ENCODE measurements around the gene COPS7A.
A peak's percentile ranks its signal among the peaks of the same experiment; 100 is the strongest.

DNA sequence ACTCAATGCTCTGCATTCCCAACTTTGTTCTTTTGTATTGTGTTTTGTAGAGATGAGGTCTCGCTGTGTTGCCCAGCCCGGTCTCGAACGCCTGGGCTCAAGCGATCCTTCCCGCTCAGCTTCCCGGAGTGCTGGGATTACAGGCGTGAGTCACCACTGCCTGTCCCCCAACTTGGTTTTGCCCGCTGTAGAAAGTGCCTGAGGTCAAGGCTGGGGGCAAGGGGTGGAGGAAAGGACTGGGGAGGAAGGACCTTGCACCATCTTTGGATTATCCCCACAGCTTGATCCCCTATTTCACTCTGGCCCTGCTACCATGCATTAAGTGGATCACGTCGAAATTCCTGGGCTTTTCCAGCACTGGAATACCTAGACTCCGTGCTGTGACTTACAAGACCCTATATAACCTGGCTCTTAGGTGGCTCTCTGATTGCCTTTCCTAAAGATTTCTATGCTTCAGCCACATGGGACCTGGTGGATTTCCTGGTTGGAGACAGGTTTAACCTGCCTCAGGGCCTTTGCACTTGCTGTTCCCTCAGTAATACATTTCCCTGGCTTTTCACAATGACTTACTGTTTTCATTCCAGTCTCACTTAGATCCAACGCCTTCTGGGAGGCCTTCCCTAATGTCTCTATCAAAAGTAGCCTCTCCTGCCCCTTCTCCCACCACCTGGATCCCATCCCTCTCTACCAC, 22.6 kb upstream of the COPS7A start:
- TF ChIP-seq, protein P1, sequence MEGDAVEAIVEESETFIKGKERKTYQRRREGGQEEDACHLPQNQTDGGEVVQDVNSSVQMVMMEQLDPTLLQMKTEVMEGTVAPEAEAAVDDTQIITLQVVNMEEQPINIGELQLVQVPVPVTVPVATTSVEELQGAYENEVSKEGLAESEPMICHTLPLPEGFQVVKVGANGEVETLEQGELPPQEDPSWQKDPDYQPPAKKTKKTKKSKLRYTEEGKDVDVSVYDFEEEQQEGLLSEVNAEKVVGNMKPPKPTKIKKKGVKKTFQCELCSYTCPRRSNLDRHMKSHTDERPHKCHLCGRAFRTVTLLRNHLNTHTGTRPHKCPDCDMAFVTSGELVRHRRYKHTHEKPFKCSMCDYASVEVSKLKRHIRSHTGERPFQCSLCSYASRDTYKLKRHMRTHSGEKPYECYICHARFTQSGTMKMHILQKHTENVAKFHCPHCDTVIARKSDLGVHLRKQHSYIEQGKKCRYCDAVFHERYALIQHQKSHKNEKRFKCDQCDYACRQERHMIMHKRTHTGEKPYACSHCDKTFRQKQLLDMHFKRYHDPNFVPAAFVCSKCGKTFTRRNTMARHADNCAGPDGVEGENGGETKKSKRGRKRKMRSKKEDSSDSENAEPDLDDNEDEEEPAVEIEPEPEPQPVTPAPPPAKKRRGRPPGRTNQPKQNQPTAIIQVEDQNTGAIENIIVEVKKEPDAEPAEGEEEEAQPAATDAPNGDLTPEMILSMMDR (conservative IDR thresholded peaks at IDR 0.05 in 1 of 2, IDR thresholded peaks at IDR 0.05 in 1 of 2; ENCODE audit: low read depth in 1 of 2, low read length in 2 of 2): no peak
- TF ChIP-seq EZH2 (IDR thresholded peaks at IDR 0.05; ENCODE audit: low read length, missing control alignments): peak; percentile 52
